H1 (cell line): ENCODE measurements around the gene B4GALT5. TPM values are rescaled to one million over a fixed set of nuclear protein-coding genes. Genes with fewer than 3 reads are reported as not detected.

ENCODE experiments used
- BCL11A ChIP-seq, 2 experiments: IDR thresholded peaks; one replicate each; pipeline ENCODE4 v1.6.1; 2011; ENCODE audit warnings: low read depth in 2 of 2, low read length in 2 of 2, mild to moderate bottlenecking in 2 of 2
- CHD1 ChIP-seq: IDR thresholded peaks from 2 replicates; pipeline ENCODE4 v1.6.1; 2012; ENCODE audit warnings: low read depth, low read length, improper control_type of control experiment
- GABPA ChIP-seq: IDR thresholded peaks from 2 replicates; pipeline ENCODE4 v1.6.1; 2011; ENCODE audit warnings: mild to moderate bottlenecking, low read length, moderate library complexity, borderline replicate concordance; ENCODE audit not compliant: insufficient read depth
- JUN ChIP-seq: IDR thresholded peaks from 2 replicates; pipeline ENCODE4 v1.6.1; 2011; ENCODE audit warnings: low read depth, mild to moderate bottlenecking, improper control_type of control experiment, low read length
- POLR2AphosphoS5 ChIP-seq: IDR thresholded peaks from 2 replicates; pipeline ENCODE4 v1.6.1; 2011; ENCODE audit warnings: low read depth, low read length
- RXRA ChIP-seq: IDR thresholded peaks from 2 replicates; pipeline ENCODE4 v1.6.1; 2011; ENCODE audit warnings: low read depth, mild to moderate bottlenecking, low read length, moderate library complexity; ENCODE audit not compliant: insufficient read depth
- YY1 ChIP-seq: IDR thresholded peaks from 2 replicates; pipeline ENCODE4 v1.6.1; 2011; ENCODE audit warnings: low read depth, mild to moderate bottlenecking, low read length
- polyA plus RNA-seq, 7 experiments: library from polyadenylated mRNA; depleted of rRNA in 3 of 7; stranded (reverse) in 5 of 7; unstranded in 2 of 7; fragments of >200 nt in 5 of 7; fragments of 200-250 nt in 2 of 7; gene quantifications; 1 replicate in 5 of 7; 2 replicates in 1 of 7; 4 replicates in 1 of 7; pipeline versions ENCODE4 v1.2.1 to v1.2.3, GENCODE V29; 2011 to 2013; ENCODE audit warnings: missing spikeins in 2 of 7, mixed read lengths in 2 of 7
- total RNA-seq: library from RNA; stranded (reverse); fragmentation: NEBNext Ultra II Directional; extraction: Animal tissue kit (Norgen Biotek cat#: 25700); gene quantifications from 2 replicates; pipeline ENCODE4 v1.2.1, GENCODE V29; 2021
- TF ChIP-seq, protein P1 (sequence below): IDR thresholded peaks from 2 replicates; pipeline ENCODE4 v1.6.1; 2012; ENCODE audit warnings: inconsistent platforms
- TF ChIP-seq, protein P2 (sequence below), 3 experiments: IDR thresholded peaks; 1 replicate in 2 of 3; 2 replicates in 1 of 3; pipeline versions ENCODE4 v1.5.1 to v1.6.1; 2011; ENCODE audit warnings: low read length in 3 of 3, mild to moderate bottlenecking in 3 of 3, inconsistent platforms in 2 of 3, low read depth in 1 of 3, moderate library complexity in 1 of 3; ENCODE audit not compliant: insufficient read depth in 1 of 3; ENCODE audit errors: control extremely low read depth in 1 of 3

Gene B4GALT5
- total and polyA plus RNA-seq, 2 of the 8 experiments (the other 6 are each of a cell fraction or from before 2014, with no cell fraction given) = 46.5 to 75.4 TPM

DNA sequence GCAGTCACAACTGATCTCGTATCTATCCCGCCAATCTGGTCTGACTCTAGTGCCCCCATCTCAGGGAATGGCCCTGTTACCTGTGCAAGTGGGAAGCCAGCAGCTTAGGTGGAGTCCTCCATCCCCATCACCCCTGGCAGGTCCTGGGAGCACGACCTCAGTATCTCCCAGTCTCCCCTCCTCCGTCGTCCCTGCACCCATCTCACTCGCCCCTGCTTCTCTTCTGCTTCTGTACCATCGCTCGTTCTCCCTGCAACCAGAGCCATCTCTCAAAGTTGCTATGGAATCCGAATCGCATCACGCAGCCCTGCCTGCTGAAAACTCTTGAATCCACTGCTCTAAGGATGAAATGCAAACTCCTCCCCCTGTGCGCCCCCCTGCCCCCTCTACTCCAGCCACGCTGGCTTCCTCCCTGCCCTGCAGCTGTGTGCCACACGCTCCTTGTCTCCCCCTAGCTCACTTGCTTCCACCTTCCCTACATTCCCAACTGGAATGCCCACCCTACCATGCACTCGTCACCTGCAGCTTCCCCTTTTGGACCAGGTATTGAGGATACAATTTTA is 81.7 kb downstream of the B4GALT5 start (continued):
- TF ChIP-seq YY1 = no peak
- TF ChIP-seq, protein P1, sequence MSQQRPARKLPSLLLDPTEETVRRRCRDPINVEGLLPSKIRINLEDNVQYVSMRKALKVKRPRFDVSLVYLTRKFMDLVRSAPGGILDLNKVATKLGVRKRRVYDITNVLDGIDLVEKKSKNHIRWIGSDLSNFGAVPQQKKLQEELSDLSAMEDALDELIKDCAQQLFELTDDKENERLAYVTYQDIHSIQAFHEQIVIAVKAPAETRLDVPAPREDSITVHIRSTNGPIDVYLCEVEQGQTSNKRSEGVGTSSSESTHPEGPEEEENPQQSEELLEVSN = no peak
- TF ChIP-seq RXRA = no peak
- no peak for TF ChIP-seq GABPA
- TF ChIP-seq, protein P2, sequence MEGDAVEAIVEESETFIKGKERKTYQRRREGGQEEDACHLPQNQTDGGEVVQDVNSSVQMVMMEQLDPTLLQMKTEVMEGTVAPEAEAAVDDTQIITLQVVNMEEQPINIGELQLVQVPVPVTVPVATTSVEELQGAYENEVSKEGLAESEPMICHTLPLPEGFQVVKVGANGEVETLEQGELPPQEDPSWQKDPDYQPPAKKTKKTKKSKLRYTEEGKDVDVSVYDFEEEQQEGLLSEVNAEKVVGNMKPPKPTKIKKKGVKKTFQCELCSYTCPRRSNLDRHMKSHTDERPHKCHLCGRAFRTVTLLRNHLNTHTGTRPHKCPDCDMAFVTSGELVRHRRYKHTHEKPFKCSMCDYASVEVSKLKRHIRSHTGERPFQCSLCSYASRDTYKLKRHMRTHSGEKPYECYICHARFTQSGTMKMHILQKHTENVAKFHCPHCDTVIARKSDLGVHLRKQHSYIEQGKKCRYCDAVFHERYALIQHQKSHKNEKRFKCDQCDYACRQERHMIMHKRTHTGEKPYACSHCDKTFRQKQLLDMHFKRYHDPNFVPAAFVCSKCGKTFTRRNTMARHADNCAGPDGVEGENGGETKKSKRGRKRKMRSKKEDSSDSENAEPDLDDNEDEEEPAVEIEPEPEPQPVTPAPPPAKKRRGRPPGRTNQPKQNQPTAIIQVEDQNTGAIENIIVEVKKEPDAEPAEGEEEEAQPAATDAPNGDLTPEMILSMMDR (IDR thresholded peaks at IDR 0.05; ENCODE audit: control extremely low read depth in 1 of 3, insufficient read depth in 1 of 3, low read depth in 1 of 3, low read length in 3 of 3) = peak in 1 of 3 experiments; percentile 0; a peak in 1 of 4 replicates
- TF ChIP-seq JUN = no peak
- no peak for TF ChIP-seq BCL11A (IDR thresholded peaks at IDR 0.05; ENCODE audit: low read depth in 2 of 2, low read length in 2 of 2)
- TF ChIP-seq CHD1 = no peak
- peak; percentile 54; the same call in 1 of the 2 replicates for TF ChIP-seq POLR2AphosphoS5
